ENCODE measurements around the gene FOXM1.

DNA sequence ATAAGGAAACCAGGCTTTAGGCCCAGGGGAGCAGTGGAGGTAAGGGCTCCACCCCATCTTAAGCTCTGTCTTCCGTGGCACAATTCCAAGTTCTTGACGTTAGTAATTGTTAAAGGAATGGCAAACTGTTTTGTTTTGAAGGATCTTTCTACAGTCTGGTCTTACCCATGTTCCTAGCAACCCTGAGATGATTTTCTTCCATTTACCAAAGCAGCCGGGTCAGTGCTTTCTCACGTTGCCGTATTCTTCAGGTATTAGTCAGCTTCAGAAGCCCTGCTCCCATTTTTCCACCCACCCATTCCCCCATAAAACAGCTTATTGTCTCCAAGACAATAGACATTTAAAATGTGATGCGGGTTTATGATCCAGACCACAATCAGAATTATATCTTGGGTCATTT lies 52.4 kb downstream of the FOXM1 start:
- TF ChIP-seq EZH2 (IDR thresholded peaks at IDR 0.05; ENCODE audit: borderline replicate concordance, insufficient read depth, low read length, poor library complexity, severe bottlenecking): no peak
- no peak for TF ChIP-seq TAF1 (IDR thresholded peaks at IDR 0.05; ENCODE audit: low read depth)
- TF ChIP-seq, protein P1, sequence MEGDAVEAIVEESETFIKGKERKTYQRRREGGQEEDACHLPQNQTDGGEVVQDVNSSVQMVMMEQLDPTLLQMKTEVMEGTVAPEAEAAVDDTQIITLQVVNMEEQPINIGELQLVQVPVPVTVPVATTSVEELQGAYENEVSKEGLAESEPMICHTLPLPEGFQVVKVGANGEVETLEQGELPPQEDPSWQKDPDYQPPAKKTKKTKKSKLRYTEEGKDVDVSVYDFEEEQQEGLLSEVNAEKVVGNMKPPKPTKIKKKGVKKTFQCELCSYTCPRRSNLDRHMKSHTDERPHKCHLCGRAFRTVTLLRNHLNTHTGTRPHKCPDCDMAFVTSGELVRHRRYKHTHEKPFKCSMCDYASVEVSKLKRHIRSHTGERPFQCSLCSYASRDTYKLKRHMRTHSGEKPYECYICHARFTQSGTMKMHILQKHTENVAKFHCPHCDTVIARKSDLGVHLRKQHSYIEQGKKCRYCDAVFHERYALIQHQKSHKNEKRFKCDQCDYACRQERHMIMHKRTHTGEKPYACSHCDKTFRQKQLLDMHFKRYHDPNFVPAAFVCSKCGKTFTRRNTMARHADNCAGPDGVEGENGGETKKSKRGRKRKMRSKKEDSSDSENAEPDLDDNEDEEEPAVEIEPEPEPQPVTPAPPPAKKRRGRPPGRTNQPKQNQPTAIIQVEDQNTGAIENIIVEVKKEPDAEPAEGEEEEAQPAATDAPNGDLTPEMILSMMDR (IDR thresholded peaks at IDR 0.05; ENCODE audit: poor library complexity, severe bottlenecking): no peak
- no peak for TF ChIP-seq MXI1 (conservative IDR thresholded peaks at IDR 0.05; ENCODE audit: poor library complexity, severe bottlenecking)
- TF ChIP-seq, protein P2, sequence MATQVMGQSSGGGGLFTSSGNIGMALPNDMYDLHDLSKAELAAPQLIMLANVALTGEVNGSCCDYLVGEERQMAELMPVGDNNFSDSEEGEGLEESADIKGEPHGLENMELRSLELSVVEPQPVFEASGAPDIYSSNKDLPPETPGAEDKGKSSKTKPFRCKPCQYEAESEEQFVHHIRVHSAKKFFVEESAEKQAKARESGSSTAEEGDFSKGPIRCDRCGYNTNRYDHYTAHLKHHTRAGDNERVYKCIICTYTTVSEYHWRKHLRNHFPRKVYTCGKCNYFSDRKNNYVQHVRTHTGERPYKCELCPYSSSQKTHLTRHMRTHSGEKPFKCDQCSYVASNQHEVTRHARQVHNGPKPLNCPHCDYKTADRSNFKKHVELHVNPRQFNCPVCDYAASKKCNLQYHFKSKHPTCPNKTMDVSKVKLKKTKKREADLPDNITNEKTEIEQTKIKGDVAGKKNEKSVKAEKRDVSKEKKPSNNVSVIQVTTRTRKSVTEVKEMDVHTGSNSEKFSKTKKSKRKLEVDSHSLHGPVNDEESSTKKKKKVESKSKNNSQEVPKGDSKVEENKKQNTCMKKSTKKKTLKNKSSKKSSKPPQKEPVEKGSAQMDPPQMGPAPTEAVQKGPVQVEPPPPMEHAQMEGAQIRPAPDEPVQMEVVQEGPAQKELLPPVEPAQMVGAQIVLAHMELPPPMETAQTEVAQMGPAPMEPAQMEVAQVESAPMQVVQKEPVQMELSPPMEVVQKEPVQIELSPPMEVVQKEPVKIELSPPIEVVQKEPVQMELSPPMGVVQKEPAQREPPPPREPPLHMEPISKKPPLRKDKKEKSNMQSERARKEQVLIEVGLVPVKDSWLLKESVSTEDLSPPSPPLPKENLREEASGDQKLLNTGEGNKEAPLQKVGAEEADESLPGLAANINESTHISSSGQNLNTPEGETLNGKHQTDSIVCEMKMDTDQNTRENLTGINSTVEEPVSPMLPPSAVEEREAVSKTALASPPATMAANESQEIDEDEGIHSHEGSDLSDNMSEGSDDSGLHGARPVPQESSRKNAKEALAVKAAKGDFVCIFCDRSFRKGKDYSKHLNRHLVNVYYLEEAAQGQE (IDR thresholded peaks at IDR 0.05; ENCODE audit: borderline replicate concordance): no peak

All from neural cell (in vitro differentiated cells).